Measurements from ENCODE around the gene CLIC5.

DNA sequence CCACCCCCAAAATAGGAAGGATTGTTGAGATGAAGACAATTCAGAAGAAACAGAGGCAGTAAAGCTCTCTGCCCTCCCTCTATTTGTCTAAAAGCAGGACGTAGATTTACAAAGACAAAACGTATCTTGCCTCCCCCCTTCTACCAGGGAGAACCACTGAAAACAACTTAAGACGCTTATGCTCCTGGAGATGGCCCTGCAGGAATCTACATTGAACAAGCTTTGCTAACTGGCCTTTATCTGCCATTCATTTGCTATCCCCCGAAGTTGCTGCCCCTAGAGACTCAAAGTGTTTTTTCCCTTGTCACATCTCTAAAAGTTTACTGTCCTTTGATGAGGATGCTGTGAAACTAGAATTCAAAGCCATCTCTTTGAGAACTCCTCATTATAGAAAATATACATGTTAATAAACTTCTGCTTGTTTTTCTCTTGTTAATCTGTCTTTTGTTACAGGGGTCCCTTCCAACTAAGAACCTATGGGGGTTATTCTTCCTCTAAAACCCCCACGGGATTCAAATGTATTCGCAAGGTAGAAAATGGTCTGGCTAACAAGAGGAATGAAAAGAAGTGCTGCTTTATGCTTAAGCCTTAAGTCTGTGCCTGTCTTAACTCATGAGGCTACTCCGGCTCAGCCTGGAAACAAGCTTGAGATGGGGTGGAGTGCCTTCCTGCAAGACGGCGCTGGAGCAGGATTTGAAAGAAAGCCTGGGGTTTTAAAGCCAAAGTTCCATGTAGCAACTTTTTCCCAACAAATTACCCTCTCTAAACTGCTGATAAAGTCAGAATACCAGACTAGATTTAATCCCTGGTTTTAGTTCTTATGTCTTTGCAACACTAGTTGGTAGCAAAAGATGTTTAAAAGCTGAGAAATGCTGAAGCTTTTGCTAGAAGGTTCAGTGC, 88.0 kb downstream of the CLIC5 start:
- TF ChIP-seq, protein P1, sequence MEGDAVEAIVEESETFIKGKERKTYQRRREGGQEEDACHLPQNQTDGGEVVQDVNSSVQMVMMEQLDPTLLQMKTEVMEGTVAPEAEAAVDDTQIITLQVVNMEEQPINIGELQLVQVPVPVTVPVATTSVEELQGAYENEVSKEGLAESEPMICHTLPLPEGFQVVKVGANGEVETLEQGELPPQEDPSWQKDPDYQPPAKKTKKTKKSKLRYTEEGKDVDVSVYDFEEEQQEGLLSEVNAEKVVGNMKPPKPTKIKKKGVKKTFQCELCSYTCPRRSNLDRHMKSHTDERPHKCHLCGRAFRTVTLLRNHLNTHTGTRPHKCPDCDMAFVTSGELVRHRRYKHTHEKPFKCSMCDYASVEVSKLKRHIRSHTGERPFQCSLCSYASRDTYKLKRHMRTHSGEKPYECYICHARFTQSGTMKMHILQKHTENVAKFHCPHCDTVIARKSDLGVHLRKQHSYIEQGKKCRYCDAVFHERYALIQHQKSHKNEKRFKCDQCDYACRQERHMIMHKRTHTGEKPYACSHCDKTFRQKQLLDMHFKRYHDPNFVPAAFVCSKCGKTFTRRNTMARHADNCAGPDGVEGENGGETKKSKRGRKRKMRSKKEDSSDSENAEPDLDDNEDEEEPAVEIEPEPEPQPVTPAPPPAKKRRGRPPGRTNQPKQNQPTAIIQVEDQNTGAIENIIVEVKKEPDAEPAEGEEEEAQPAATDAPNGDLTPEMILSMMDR (IDR thresholded peaks at IDR 0.05; ENCODE audit: poor library complexity, severe bottlenecking) = no peak
- TF ChIP-seq POLR2AphosphoS5 (IDR thresholded peaks at IDR 0.05) (no peak), EP300 (conservative IDR thresholded peaks at IDR 0.05; ENCODE audit: poor library complexity, severe bottlenecking) (no peak), MXI1 (conservative IDR thresholded peaks at IDR 0.05; ENCODE audit: poor library complexity, severe bottlenecking) (no peak)
- TF ChIP-seq, protein P2, sequence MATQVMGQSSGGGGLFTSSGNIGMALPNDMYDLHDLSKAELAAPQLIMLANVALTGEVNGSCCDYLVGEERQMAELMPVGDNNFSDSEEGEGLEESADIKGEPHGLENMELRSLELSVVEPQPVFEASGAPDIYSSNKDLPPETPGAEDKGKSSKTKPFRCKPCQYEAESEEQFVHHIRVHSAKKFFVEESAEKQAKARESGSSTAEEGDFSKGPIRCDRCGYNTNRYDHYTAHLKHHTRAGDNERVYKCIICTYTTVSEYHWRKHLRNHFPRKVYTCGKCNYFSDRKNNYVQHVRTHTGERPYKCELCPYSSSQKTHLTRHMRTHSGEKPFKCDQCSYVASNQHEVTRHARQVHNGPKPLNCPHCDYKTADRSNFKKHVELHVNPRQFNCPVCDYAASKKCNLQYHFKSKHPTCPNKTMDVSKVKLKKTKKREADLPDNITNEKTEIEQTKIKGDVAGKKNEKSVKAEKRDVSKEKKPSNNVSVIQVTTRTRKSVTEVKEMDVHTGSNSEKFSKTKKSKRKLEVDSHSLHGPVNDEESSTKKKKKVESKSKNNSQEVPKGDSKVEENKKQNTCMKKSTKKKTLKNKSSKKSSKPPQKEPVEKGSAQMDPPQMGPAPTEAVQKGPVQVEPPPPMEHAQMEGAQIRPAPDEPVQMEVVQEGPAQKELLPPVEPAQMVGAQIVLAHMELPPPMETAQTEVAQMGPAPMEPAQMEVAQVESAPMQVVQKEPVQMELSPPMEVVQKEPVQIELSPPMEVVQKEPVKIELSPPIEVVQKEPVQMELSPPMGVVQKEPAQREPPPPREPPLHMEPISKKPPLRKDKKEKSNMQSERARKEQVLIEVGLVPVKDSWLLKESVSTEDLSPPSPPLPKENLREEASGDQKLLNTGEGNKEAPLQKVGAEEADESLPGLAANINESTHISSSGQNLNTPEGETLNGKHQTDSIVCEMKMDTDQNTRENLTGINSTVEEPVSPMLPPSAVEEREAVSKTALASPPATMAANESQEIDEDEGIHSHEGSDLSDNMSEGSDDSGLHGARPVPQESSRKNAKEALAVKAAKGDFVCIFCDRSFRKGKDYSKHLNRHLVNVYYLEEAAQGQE (IDR thresholded peaks at IDR 0.05; ENCODE audit: borderline replicate concordance) = no peak
